Measurements from ENCODE around the gene NDUFB10.
"Not testable (repeated sequence)": the region's sequence is repeated elsewhere in the genome, so short reads cannot be mapped to it uniquely, and the experiment has no call there.

Gene NDUFB10

GRCh38 chr16:1947369-1947670 is 12.0 kb upstream of the NDUFB10 start:
- DNase-seq, result no peak

GRCh38 chr16:1949507-1949906 is 9.8 kb upstream of the NDUFB10 start:
- DNase-seq, result no peak

GRCh38 chr16:1950047-1950446 is 9.3 kb upstream of the NDUFB10 start:
- no peak for DNase-seq

- DNase-seq, result no peak
Measured at GRCh38 chr16:1950559-1950958, 8.8 kb upstream of the NDUFB10 start.

GRCh38 chr16:1953734-1954133 is 5.6 kb upstream of the NDUFB10 start:
- no peak for DNase-seq

GRCh38 chr16:1957434-1958142 is 1.8 kb upstream of the NDUFB10 start:
- DNase-seq, result not testable (repeated sequence)

- DNase-seq, result not testable (repeated sequence)
Measured at GRCh38 chr16:1958143-1958491, 1.2 kb upstream of the NDUFB10 start.

DNA sequence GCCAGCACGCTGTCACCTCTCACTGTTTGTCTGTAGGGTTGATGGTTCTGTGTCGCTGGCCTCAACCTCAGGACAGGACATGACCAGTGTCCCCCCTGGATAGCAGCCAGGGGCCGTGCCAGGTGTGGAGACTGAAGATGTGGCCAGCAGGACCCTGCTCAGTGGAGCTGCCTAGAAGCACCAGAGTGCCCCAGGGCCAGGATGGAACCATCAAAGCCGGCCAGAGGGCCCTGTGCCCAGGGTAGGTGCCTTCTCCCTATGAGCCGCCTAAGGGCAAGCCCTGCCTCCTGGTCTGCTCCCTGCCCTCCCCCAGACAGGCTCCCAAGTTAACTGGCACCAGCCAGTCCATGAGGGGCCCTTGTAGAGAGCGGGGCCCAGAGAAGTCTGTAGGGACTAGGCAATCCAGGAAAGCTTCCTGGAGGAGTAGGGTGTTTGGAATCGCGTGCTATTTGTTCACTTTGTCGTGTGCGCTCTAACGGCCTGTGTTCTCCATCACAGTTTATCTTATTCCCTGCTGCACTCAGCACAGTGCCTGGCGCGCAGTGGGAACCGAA is 546 bp upstream of the NDUFB10 start:
- no peak for DNase-seq

DNA sequence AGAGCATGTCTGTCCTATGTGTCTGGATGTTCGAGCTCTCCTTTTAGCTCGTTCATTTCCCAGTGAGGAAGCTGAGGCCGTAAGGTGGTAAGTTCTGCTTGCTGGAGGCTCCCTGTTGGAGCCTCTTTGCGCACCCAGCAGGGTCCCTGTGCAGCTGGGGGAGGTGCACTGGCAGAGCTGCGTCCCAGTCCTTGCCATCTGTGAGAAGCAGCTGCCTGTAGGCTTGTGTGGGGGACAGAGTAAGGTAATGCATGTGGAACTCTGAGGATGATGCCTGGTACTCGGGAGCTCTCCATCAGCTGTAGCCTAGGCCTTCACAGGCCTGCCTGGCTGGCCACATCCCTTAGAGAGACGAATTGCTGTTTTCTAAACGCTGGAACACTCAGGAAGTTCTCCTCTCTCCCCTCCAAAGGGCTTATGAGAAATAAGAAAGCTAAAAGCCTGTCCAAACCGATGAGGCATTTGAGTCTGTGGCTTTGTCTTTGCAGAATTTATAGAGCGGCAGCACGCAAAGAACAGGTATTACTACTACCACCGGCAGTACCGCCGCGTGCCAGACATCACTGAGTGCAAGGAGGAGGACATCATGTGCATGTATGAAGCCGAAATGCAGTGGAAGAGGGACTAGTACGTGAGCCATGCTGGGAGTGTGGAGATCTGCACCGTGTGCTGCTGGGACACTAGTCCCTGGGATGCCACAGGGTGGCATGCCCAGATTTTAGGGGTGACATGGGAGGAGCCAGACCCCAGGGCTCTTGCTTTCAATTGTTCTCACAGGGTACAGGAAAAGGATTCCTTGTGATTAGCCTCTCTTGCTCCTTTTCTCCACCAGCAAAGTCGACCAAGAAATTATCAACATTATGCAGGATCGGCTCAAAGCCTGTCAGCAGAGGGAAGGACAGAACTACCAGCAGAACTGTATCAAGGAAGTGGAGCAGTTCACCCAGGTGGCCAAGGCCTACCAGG is 1.6 kb downstream of the NDUFB10 start:
- peak in 1 of 2 experiments; percentile 66 for DNase-seq

DNA sequence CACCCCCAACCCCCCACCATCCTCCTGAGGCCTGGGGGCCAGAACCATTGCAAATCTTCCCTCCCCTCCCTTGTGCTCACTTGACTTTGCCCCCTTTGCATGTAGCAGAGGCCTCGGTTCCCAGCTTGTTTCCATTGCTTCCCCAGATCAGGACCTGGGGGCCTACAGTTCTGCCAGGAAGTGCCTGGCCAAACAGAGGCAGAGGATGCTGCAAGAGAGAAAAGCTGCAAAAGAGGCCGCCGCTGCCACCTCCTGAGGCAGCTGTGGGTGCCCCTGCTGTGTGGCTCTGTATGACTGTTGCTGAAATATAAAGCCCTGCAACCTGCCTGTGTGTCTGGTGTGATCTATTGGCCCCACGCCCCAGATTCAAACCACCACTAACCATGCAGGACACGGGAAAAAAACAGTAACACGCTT is 2.3 kb downstream of the NDUFB10 start:
- DNase-seq, result no peak

DNA sequence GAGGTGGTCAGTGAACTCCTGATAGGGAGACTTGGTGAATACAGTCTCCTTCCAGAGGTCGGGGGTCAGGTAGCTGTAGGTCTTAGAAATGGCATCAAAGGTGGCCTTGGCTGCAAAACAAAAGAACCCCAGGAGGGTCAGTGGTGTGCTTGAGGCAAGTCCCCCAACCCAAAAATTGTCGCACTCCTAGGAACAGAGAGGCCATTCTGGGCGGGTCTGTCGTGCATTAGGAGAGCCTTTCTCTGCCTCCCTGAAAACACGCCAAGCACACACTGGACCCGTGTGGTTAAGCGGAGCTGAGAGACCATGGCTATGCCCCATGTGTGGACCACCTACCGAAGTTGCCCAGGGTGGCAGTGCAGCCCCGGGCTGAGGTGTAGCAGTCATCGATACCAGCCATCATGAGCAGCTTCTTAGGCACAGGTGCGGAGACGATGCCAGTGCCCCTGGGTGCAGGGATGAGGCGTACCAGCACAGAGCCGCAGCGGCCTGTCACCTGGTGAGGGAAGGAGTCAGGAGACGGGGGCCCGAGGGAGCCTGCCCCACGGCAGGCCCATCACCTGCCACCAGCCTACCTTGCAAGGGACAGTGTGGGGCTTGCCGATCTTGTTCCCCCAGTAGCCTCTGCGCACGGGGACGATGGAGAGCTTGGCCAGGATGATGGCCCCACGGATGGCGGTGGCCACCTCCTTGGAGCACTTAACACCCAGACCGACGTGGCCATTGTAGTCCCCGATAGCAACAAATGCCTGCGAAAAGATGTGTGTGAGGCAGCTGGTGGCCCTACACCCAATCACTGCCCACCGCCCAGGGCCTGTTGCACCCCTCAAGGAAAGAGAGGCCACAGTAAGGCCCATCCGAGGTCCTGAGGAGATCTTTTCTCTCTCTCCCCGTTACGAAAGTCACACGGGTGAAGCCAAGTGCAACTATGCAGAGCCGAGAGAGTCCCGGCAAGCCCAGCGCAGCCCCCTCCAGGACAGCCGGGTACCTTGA is 3.1 kb downstream of the NDUFB10 start:
- not testable (repeated sequence) for DNase-seq

- DNase-seq, result no peak
Measured at GRCh38 chr16:1963806-1964505, 4.6 kb downstream of the NDUFB10 start.

- DNase-seq, result peak; percentile 91 to 96
Measured at GRCh38 chr16:1964506-1965395, 5.4 kb downstream of the NDUFB10 start, which contains the start of gene RPS2. RPS2 (minus strand) TSS chr16:1964826; CDS start chr16:1964625, 201 bp downstream.

DNA sequence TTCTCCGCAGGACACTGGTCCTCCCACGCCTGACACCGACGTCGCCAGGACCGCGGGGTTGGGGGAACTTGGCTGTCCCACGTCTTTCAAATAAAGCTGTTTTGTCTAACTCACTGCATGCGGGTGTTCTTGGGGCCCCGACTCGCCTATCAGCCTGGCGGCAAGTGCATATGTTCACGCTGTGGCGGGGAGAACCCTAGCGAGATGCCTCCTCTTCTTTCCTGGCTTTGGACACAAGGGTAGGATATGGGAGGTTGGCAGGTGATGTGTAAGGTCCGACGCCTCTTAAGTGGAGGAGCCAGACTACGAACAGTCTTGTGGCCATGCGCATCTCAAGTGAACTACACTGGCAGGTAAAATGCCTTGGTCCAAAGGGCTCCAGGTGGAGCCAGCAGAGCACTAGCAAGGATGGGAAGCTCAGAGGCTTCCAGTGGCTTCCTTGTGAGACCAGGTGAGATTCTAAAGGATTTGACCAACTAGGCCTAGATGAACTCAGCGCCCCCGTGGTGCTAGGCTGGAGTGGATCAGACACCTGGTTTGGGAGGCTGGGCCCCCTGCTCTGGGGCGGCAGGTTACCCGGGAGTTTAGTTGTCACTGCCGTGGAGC is 6.2 kb downstream of the NDUFB10 start:
- no peak for DNase-seq

GRCh38 chr16:1966460-1966859 is 7.1 kb downstream of the NDUFB10 start, which contains the start of gene RNF151:
RNF151 (plus strand) TSS chr16:1966856; CDS start chr16:1966882, 26 bp downstream.
- no peak for DNase-seq

DNA sequence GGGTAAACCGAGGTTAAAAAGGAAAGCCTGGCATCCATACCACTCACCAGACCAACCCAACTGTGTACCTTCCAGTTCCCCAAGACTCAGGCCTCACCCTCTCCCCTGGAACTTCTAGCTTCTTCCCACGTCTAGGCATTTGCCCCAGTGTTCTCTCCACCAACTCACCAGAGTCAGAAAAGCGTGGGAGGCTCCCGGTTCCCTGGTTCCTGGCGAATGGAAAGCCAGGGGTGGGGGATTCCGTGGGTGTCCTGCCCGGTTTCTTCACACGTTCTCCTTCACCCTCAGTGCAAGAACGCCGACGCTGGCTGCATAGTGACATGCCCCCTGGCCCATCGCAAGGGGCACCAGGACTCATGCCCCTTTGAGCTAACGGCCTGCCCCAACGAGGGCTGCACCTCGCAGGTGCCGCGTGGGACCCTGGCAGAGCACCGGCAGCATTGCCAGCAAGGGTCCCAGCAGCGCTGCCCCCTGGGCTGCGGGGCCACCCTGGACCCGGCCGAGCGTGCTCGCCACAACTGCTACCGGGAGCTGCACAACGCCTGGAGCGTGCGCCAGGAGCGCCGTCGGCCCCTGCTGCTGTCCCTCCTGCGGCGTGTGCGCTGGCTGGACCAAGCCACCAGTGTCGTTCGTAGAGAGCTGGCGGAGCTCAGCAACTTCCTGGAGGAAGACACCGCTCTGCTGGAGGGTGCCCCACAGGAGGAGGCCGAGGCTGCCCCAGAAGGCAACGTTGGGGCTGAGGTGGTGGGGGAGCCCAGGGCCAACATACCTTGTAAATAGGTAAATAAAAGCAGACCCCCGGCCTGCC is 9.0 kb downstream of the NDUFB10 start:
- no peak for DNase-seq

DNA sequence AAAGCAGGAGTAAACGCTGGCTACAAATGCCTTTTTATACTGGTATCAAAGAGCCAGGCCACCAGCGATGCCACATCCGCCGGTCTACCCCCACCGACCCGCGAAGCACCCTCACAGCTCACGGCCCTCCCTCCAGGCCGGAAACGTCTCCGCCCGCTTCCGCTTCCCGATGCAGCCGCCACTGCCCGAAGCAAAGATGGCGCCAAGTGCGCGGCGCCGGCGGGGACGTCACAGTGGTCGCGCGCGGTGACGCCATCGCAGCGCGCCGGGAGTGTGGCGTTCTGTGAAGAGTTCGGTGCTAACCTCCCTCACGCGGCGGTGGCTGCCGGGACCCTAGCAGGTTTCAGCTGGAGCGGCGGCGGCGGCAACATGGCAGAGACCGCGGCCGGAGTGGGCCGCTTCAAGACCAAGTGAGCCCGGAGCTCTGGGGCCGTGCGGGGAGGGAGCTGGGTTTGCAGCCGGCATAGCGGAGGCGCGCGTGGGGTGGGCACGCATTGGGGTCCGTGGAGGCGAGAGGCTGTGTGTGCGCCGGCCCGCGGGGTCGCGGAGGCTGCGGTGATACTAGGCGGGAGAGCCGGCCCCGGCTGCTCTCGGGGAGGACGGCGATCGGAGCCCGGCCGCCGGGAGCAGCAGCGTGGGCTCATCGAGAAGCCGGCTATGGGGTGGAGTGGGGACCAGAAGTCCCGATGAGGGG is 12.6 kb downstream of the NDUFB10 start, which contains the start of gene TBL3:
Gene TBL3 (plus strand): TSS at position 258 of the 694 bp plus-strand sequence. CDS start 112 bp downstream, at position 370.
- peak; percentile 45 to 91 for DNase-seq

DNA sequence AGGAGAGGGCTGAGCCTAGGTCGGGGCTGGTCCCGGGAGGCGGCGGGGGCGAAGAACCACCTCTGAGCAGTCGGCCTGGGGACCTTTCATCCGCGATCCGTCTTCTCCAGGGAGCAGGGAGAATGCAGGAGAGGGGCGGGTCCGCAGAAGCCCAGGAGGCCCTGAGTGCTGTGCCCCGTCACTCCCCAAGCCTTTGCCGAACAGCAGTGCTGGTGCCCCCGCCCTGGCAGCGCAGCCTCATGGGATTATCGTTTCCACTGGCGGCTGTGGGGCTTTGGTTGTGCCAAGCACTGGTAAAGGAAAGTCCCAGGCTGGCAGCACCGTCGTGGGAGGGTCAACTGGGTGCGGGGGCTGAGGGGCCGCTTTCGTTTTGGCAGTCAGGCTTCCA is 13.1 kb downstream of the NDUFB10 start:
- no peak for DNase-seq

Measured in NCI-H526 (cell line).